K562 (cell line): ENCODE data around the gene CAMK1D. TPM values are rescaled to one million over a fixed set of nuclear protein-coding genes. Genes with fewer than 3 reads are reported as not detected.

Experiments used
- ATAC-seq: fragments of 200-7000 bp; cut with Tn5 transposase; 3 replicates; pipeline ENCODE4 v1.9.1; 2020; ENCODE audit warnings: moderate library complexity
- BruUV-seq: library from RNA; stranded (reverse); fragments of 400-500 nt; replicated peaks from 2 replicates; lab custom pipeline; 2021; lab: Mats Ljungman, UMichigan
- CTCF ChIA-PET: fragments of 300-600 bp; formaldehyde crosslinking; extraction: SDS; loops from one replicate; lab custom pipeline; 2021; ENCODE audit warnings: low intra/inter-chr PET ratio; lab: Yijun Ruan, JAX
- POLR2A ChIA-PET: fragments of 300-600, 350-650 bp; sonication (Branson Sonifier 250); formaldehyde crosslinking; extraction: SDS; loops from one replicate; lab custom pipeline; 2021; ENCODE audit warnings: antibody characterized with exemption, inconsistent platforms; lab: Yijun Ruan, JAX
- DNase-seq, 4 experiments: peaks; one replicate each; pipeline versions ENCODE4 v3.0.0 to v3.0.0-alpha.2; 2011 to 2018; ENCODE audit warnings: low spot score in 3 of 4, mixed read lengths in 3 of 4; ENCODE audit errors: extremely low read depth in 1 of 4
- FAIRE-seq: peaks from 2 replicates; lab custom pipeline; 2011; peaks lifted over from hg19 to GRCh38; lab: Jason Lieb, UNC
- H2AFZ ChIP-seq: 2 replicates; pipeline ENCODE4 v1.6.0; 2011; ENCODE audit warnings: low read depth, low read length, control low read depth, inconsistent platforms
- H3K27ac ChIP-seq: fragments of 200-600 bp; 3 replicates; pipeline ENCODE4 v1.8.0; 2011; ENCODE audit warnings: low read depth, mild to moderate bottlenecking, control low read depth, inconsistent platforms, low read length, moderate library complexity, mixed read lengths; ENCODE audit errors: extremely low read depth
- H3K27me3 ChIP-seq, 2 experiments: fragments of 300-600 bp in 1 of 2; 2 replicates in 1 of 2; 3 replicates in 1 of 2; pipeline versions ENCODE4 v1.6.0 to v1.8.0; 2011; ENCODE audit warnings: inconsistent platforms in 2 of 2, low read length in 2 of 2, mild to moderate bottlenecking in 1 of 2, mixed read lengths in 1 of 2, moderate library complexity in 1 of 2; ENCODE audit not compliant: control insufficient read depth in 2 of 2, insufficient read depth in 2 of 2
- H3K36me3 ChIP-seq: fragments of 300-600 bp; 3 replicates; pipeline ENCODE4 v1.8.0; 2011; ENCODE audit warnings: mild to moderate bottlenecking, low read length, inconsistent platforms; ENCODE audit not compliant: control insufficient read depth, insufficient read depth
- H3K4me1 ChIP-seq, 2 experiments: fragments of 200-600 bp in 1 of 2; replicated peaks in 1 of 2; 2 replicates in 1 of 2; 3 replicates in 1 of 2; pipeline versions ENCODE4 v1.5.1 to v1.8.0; 2011; ENCODE audit warnings: inconsistent platforms in 2 of 2, low read length in 2 of 2, mild to moderate bottlenecking in 1 of 2, mixed read lengths in 1 of 2, moderate library complexity in 1 of 2; ENCODE audit not compliant: control insufficient read depth in 2 of 2, insufficient read depth in 2 of 2
- H3K4me2 ChIP-seq: 2 replicates; pipeline ENCODE4 v1.6.1; 2011; ENCODE audit warnings: low read length, control low read depth, inconsistent platforms, mixed read lengths; ENCODE audit not compliant: insufficient read depth
- H3K4me3 ChIP-seq: fragments of 200-600 bp; sonication (generic), shearing (Covaris generic); 2 replicates; pipeline ENCODE4 v1.5.1; 2016; ENCODE audit warnings: control low read depth, inconsistent platforms
- H3K79me2 ChIP-seq: fragments of 200-600 bp; 3 replicates; pipeline ENCODE4 v1.8.0; 2011; ENCODE audit warnings: low read length, inconsistent platforms; ENCODE audit not compliant: control insufficient read depth, insufficient read depth
- H3K9ac ChIP-seq, 2 experiments: 2 replicates each; pipeline versions ENCODE4 v1.6.0 to v1.6.1; 2011; ENCODE audit warnings: low read depth in 2 of 2, low read length in 2 of 2, control low read depth in 1 of 2, inconsistent platforms in 1 of 2, mild to moderate bottlenecking in 1 of 2, mixed read lengths in 1 of 2; ENCODE audit not compliant: insufficient read depth in 1 of 2
- H3K9me1 ChIP-seq: one replicate; pipeline ENCODE4 v1.6.0; 2011; ENCODE audit warnings: inconsistent platforms, mild to moderate bottlenecking, low read length, moderate library complexity; ENCODE audit not compliant: control insufficient read depth, insufficient read depth
- H3K9me3 ChIP-seq: replicated peaks from 2 replicates; pipeline ENCODE4 v1.5.1; 2011; ENCODE audit warnings: low read depth, low read length, inconsistent platforms; ENCODE audit not compliant: control insufficient read depth, insufficient read depth
- H4K20me1 ChIP-seq: replicated peaks from 2 replicates; pipeline ENCODE4 v1.6.1; 2011; ENCODE audit warnings: low read length, inconsistent platforms, mixed read lengths; ENCODE audit not compliant: control insufficient read depth, insufficient read depth
- GABPB2 ChIP-seq: fragments of 250-450 bp; sonication (Bioruptor Pico); conservative IDR thresholded peaks from 2 replicates; pipeline ENCODE4 v1.5.1; 2021; ENCODE audit warnings: mild to moderate bottlenecking
- KLF1 ChIP-seq: fragments of 450-650 bp; IDR thresholded peaks from 2 replicates; pipeline ENCODE4 v1.6.1; 2016; ENCODE audit warnings: missing genetic modification characterization, missing compliant biosample characterization
- NR1H2 ChIP-seq: sonication (generic); formaldehyde crosslinking; IDR thresholded peaks from 2 replicates; pipeline ENCODE4 v1.4.0; 2020; ENCODE audit warnings: mild to moderate bottlenecking, missing genetic modification reagents
- PHF20 ChIP-seq: fragments of 450-650 bp; IDR thresholded peaks from 2 replicates; pipeline ENCODE4 v1.6.1; 2018; ENCODE audit not compliant: partially characterized antibody
- POLR2G ChIP-seq: fragments of 200-400 bp; formaldehyde crosslinking; IDR thresholded peaks from 2 replicates; pipeline ENCODE4 v1.6.1; 2017; ENCODE audit warnings: low read depth, mild to moderate bottlenecking, antibody characterized with exemption, low read length, moderate library complexity
- RBM15 ChIP-seq: fragments of 200-400 bp; formaldehyde crosslinking; IDR thresholded peaks from 2 replicates; pipeline ENCODE4 v1.6.1; 2018; ENCODE audit warnings: mild to moderate bottlenecking, low read length, moderate library complexity; ENCODE audit not compliant: insufficient read depth
- SIN3B ChIP-seq: fragments of 450-650 bp; IDR thresholded peaks from 2 replicates; pipeline ENCODE4 v1.6.1; 2017; ENCODE audit warnings: low read depth, mild to moderate bottlenecking, moderate library complexity
- SMARCB1 ChIP-seq: IDR thresholded peaks from 2 replicates; pipeline ENCODE4 v1.6.1; 2011; ENCODE audit warnings: improper control_type of control experiment, low read depth; ENCODE audit not compliant: insufficient read length
- WGBS: fragments of 100-300 bp; shearing (Covaris generic); methylation state at CpG from one replicate; pipeline ENCODE4 v1.1.6; 2016; ENCODE audit warnings: low coverage, mixed read lengths; ENCODE audit not compliant: insufficient coverage; ENCODE audit errors: missing lambda C conversion rate; 5-methylcytosine and 5-hydroxymethylcytosine counted together
- in situ Hi-C: fragments of 300-500 bp; cut with MboI; formaldehyde crosslinking; loops from 4 replicates; pipeline ENCODE4 v1.15.0; 2018; ENCODE audit warnings: inconsistent platforms, mixed read lengths
- intact Hi-C: fragments of 100-400 bp; cut with micrococcal nuclease; formaldehyde crosslinking; loops from 2 replicates; pipeline ENCODE4 v1.14.2; 2022
- polyA plus RNA-seq, 8 experiments: library from polyadenylated mRNA; depleted of rRNA in 4 of 8; stranded (reverse) in 5 of 8; unstranded in 3 of 8; fragments of >200 nt; fragmentation: Nextera tagmentation in 2 of 8; fragmentation: Illumina TruSeq in 1 of 8; extraction: Ambion mirVana in 2 of 8; extraction: Trizol in 1 of 8; gene quantifications; 2 replicates each; pipeline versions ENCODE4 v1.2.1 to v1.2.3, GENCODE V29; 2011 to 2014; ENCODE audit warnings: inconsistent platforms in 1 of 8, missing spikeins in 1 of 8
- total RNA-seq, 7 experiments: library from RNA; depleted of rRNA in 6 of 7; stranded (reverse); fragments of >200 nt in 6 of 7; fragmentation: Illumina TruSeq in 2 of 7; extraction: Trizol in 2 of 7; gene quantifications; 2 replicates each; pipeline versions ENCODE4 v1.2.1 to v1.2.3, GENCODE V29; 2011 to 2021; ENCODE audit warnings: low replicate concordance in 1 of 7
- TF ChIP-seq, protein P1 (sequence below): fragments of 450-650 bp; IDR thresholded peaks from 2 replicates; pipeline ENCODE4 v1.6.1; 2016; ENCODE audit warnings: antibody characterized with exemption
- TF ChIP-seq, protein P2 (sequence below): fragments of 450-650 bp; formaldehyde crosslinking; IDR thresholded peaks from 2 replicates; pipeline ENCODE4 v1.4.0; 2020; ENCODE audit warnings: mild to moderate bottlenecking

CAMK1D gene
- total and polyA plus RNA-seq, 9 of the 15 experiments (the other 6 are each of a cell fraction or from before 2014, with no cell fraction given): 0.12 to 0.24 (median 0.20) TPM; not detected in 5

DNA sequence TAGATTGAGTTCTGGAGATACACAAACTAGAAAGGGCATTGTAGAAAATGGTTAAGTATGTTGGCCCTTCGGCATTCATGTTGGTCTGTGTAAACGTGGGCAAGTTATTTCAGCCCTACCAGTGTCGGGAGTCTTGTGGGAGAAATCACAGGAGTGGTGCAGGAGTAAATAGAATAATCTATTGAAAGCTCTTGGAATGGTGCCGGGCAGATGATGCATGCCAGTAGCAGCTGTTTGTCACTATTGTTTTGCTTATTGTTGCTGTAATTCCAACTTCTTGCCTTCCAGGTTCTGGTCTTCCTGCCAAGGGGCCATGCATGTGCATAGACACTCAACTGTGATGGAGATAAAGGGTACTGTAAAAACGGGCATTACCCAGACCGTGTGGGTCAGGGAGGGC lies 259.4 kb downstream of the CAMK1D start:
- no peak for ATAC-seq
- Histone ChIP-seq H4K20me1 (no peaks in the 10 kb centered on the region), H3K27ac (no peak overlapping the region), H2AFZ (no peak overlapping the region), H3K9me3 (no peaks in the 10 kb centered on the region), H3K4me2 (no peak overlapping the region), H3K4me1 (no peaks in the 10 kb centered on the region), H3K36me3 (no peaks in the 10 kb centered on the region), H3K79me2 (no peaks in the 10 kb centered on the region), H3K4me3 (no peak overlapping the region), H3K9me1 (peaks cover 2% of the 10 kb centered on the region), H3K9ac (no peak overlapping the region), H3K27me3 (peaks cover 20 to 39% of the 10 kb centered on the region in 2 experiments)
- no TSS peak for BruUV-seq
- DNase-seq: no peak
- 0% methylated on average over 6 of the region's 6 CpGs for WGBS
- in situ Hi-C loops (no loop called here), intact Hi-C loops (no loop called here)
- POLR2A ChIA-PET: no interaction called here
- no peak for FAIRE-seq
- CTCF ChIA-PET: no interaction called here
- TF ChIP-seq RBM15 (no peak), PHF20 (no peak), GABPB2 (CRISPR knock-in tag) (no peak), NR1H2 (CRISPR knock-in tag) (no peak), SIN3B (no peak), SMARCB1 (no peak), POLR2G (no peak), KLF1 (tag) (no peak)
- TF ChIP-seq, protein P1, sequence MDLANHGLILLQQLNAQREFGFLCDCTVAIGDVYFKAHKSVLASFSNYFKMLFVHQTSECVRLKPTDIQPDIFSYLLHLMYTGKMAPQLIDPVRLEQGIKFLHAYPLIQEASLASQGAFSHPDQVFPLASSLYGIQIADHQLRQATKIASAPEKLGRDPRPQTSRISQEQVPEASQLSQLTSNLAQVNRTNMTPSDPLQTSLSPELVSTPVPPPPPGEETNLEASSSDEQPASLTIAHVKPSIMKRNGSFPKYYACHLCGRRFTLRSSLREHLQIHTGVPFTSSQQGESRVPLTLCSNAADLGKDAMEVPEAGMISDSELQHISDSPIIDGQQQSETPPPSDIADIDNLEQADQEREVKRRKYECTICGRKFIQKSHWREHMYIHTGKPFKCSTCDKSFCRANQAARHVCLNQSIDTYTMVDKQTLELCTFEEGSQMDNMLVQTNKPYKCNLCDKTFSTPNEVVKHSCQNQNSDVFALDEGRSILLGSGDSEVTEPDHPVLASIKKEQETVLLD: no peak
- TF ChIP-seq, protein P2, sequence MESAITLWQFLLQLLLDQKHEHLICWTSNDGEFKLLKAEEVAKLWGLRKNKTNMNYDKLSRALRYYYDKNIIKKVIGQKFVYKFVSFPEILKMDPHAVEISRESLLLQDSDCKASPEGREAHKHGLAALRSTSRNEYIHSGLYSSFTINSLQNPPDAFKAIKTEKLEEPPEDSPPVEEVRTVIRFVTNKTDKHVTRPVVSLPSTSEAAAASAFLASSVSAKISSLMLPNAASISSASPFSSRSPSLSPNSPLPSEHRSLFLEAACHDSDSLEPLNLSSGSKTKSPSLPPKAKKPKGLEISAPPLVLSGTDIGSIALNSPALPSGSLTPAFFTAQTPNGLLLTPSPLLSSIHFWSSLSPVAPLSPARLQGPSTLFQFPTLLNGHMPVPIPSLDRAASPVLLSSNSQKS: no peak
